Left colon (tissue), 2 donors: ENCODE results near the gene CCDC74A. TPM values are rescaled to one million over a fixed set of nuclear protein-coding genes. Genes with fewer than 3 reads are reported as not detected.
A peak's percentile ranks its signal among the peaks of the same experiment; 100 is the strongest.
"Not testable (repeated sequence)": the region's sequence is repeated elsewhere in the genome, so short reads cannot be mapped to it uniquely, and the experiment has no call there.

ENCODE experiments used
- ATAC-seq: fragments of 200-7000 bp; cut with Tn5 transposase; one replicate; pipeline ENCODE4 v1.9.1; 2020; ENCODE audit warnings: mild to moderate bottlenecking, moderate library complexity
- DNase-seq, 2 donors: peaks; one replicate each; pipeline ENCODE4 v3.0.0-alpha.2; 2020
- intact Hi-C, 2 donors: fragments of 100-400 bp; cut with DNase I in 1 of 2; cut with micrococcal nuclease in 1 of 2; formaldehyde crosslinking; loops; one replicate each; pipeline versions ENCODE4 v1.11.2 to v1.14.0; 2022; cut with DNase I, micrococcal nuclease
- long read RNA-seq: library from polyadenylated mRNA; unstranded; transcript quantifications from one replicate; pipeline ENCODE4 v2.0.0, GENCODE V29; 2021
- total RNA-seq, 2 donors: library from RNA; stranded (reverse); fragmentation: NEBNext Ultra II Directional; extraction: Animal tissue kit (Norgen Biotek cat#: 25700); gene quantifications; one replicate each; pipeline ENCODE4 v1.2.1, GENCODE V29; 2021
- donor health status: DM: no; HTN: no; CAD: no.
- donor health status: DM: yes; HTN: yes; CAD: no.

CCDC74A gene
- 1 to 10 TPM; 1.1 to 2.0 TPM for total RNA-seq
- long read RNA-seq, partial matches to known transcripts: 0 of 8 reads
- long read RNA-seq, other reads (novel, unspliced or antisense): 4 of 8 reads

DNA sequence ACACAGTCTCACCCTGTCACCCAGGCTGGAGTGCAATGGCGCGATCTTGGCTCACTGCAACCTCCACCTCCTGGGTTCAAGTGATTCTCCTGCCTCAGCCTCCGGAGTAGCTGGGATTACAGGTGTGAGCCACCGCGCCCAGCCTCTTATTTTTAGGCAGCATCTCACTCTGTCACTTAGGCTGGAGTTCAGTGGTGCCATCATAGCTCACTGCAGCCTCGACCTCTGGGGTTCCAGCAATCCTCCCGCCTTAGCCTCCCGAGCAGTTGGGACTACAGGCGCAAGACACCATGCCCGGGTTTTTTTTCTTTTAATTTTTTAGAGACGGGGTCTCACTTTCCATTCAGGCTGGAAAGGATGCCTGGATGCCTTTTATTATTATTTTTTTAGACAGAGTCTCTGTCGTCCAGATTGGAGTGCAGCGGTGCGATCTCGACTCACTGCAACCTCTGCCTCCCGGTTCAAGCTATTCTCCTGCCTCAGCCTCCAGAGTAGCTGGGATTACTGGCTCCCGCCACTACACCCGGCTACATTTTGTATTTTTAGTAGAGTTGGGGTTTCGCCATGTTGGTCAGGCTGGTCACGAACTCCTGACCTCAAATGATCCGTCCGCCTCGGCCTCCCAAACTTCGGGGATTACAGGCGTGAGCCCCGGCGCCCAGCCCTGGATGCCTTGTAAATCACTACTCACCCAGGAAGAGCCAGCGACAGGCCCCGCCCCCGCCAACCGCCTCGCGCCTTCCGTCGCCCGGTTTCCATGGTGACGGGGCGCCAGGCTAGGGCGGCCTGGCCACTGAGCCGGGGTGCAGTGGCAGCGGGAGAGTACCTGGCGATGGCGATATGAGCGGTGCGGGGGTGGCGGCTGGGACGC is at the start of gene CCDC74A:
TSS of gene CCDC74A (plus strand) at position 758 of the 871 bp plus-strand sequence. CDS start at position 841, 83 bp downstream.
- intact Hi-C loops: not testable (repeated sequence)
- ATAC-seq: peak; percentile 97
- peak; percentile 77 to 88 for DNase-seq

DNA sequence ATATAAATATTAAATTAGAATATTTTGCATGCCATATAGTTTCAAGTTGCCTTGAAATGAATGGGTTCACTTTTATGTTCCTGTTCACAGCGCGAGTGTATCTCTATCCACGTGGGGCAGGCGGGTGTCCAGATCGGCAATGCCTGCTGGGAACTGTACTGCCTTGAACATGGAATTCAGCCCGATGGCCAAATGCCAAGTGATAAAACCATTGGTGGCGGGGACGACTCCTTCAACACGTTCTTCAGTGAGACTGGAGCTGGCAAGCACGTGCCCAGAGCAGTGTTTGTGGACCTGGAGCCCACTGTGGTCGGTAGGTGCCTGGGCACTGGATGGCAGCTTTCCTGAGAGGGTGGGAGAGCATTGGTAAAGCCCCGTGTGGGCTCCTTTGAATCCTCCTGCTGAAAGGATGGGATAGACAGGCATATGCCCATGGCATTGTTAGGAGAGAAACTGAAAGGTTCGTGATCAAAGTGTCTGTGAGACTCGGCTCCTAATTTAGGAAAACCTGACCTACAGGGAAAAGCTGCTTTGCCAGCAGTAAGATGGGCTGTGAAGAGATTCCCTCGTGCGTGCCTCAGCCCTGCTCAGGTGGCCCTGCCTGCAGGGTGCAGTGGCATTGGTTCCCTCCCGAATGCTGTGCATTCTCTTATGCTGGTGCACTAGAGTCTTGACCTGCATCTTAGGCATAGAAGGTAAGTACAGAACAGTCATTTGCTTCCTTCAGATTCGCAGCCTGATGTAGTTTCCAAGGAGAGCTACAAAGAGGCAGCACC is 49.4 kb upstream of the CCDC74A start:
- intact Hi-C loops, DNase-seq, ATAC-seq: not testable (repeated sequence)

DNA sequence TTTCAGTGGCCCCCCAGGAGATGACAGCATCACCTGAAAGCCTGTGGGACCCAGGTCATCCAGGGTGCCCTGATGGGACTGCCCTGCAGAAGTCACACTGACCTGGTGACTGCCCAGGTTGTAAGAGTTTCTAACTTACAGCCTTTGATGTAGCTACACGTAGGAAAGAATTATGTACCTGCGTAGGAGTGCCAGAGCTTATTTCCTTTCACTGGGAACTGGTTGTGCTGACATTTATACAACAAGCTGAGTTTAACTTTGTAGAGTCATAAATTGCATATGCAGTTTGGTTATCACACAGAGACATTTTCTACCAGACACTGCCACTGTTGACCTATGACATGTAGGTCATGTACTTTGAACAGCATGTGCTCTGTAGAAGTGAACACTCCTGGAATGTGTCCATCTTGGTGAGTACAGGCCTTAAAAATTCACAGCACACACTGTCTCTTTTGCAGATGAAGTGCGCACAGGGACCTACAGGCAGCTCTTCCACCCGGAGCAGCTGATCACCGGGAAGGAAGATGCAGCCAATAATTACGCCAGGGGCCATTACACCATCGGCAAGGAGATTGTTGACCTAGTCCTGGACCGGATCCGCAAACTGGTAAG is 48.7 kb upstream of the CCDC74A start:
- ATAC-seq, intact Hi-C loops, DNase-seq: not testable (repeated sequence)

DNA sequence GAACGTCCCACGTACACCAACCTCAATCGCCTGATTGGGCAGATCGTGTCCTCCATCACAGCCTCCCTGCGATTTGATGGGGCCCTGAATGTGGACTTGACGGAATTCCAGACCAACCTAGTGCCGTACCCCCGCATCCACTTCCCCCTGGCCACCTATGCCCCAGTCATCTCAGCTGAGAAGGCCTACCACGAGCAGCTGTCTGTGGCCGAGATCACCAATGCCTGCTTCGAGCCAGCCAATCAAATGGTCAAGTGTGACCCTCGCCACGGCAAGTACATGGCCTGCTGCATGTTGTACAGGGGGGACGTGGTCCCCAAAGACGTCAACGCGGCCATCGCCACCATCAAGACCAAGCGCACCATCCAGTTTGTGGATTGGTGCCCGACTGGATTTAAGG is 47.3 kb upstream of the CCDC74A start:
- ATAC-seq, DNase-seq, intact Hi-C loops: not testable (repeated sequence)

DNA sequence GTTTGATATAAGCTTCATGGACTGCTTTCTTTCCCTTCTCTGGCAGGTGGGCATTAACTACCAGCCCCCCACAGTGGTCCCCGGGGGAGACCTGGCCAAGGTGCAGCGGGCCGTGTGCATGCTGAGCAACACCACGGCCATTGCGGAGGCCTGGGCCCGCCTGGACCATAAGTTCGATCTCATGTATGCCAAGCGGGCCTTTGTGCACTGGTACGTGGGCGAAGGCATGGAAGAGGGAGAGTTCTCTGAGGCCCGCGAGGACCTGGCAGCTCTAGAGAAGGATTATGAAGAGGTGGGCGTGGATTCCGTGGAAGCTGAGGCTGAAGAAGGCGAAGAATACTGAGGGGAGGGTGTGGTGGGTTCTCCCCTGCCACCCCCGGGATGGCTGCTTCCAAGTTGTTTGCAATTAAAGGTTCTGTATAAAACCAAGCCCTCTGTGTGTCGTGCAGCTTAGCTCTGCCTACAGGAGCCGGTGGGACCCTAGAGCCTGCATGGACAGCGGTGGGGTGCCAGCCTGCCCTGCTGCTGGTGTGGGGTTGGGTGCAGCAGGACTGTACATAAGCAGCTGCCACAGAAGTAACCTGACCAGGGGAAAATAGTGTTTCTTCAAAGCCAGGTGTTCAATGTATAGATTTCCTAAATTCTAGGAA is 45.1 kb upstream of the CCDC74A start:
- DNase-seq, ATAC-seq, intact Hi-C loops: not testable (repeated sequence)

DNA sequence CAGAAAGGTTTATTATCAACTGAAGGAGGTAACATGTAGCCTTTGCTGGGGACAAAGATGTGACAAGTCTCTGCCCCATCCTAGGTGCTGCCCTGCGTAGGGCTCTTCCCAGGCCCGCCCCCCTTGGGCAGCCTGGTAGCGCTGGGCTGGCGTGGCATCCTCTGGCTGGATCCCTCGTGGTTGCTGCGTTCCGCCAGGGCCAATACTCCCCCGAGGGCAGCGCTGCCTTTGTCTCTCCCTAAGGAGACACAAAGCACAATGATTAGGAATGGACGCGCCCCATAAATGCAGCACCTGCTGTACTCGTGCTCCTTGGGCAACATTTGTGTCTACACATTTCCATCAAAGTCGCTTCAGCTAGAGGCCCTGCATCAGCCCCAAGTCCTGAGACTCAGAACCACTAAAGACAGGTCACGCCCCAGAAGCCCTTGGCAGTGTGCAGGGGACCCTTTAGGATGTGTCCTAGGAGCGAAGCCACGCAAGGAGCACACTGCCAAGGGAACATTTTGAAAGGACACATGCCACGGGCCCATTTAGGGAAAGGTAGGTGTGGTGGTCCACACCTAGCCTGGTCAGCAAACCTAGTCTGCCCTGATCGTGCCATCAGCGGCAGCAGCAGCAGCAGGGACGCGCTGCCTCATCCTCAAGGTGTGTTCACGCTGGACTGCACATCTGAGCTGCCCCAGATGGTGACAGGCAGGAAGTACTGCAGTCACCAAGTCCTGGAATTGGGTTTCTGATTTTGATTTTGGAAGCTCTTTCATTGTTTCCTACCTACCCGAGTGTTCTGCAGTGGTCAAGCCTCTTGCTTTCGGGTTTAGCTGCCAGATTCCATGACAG is 43.5 kb upstream of the CCDC74A start:
- intact Hi-C loops, ATAC-seq, DNase-seq: not testable (repeated sequence)

DNA sequence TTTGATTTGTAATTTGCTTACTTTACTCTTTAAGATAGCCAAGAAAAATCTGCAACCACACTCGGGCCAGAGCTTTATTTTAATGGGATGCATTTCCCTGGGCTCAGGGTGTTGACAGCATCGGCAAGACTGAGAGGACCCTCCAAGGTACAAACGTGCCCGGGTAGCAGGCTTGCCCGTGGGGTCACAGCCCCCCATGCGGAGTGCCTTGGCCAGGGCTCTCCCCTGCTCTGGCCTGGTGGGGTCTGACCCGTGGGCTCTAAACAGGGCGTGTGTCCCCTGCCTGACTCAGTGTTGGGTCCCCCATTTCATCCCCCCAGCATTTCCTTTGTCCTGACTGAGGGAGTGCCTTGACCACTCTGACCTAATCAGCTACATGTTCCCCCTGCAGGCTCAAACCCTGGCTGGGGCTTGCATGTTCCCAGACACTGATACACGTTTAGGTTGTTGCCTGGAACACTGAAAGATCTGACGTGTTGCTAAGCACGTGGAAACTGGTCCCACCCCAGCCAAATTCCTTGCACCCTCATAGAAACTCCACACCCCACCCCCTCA is 42.7 kb upstream of the CCDC74A start:
- intact Hi-C loops, DNase-seq, ATAC-seq: not testable (repeated sequence)

DNA sequence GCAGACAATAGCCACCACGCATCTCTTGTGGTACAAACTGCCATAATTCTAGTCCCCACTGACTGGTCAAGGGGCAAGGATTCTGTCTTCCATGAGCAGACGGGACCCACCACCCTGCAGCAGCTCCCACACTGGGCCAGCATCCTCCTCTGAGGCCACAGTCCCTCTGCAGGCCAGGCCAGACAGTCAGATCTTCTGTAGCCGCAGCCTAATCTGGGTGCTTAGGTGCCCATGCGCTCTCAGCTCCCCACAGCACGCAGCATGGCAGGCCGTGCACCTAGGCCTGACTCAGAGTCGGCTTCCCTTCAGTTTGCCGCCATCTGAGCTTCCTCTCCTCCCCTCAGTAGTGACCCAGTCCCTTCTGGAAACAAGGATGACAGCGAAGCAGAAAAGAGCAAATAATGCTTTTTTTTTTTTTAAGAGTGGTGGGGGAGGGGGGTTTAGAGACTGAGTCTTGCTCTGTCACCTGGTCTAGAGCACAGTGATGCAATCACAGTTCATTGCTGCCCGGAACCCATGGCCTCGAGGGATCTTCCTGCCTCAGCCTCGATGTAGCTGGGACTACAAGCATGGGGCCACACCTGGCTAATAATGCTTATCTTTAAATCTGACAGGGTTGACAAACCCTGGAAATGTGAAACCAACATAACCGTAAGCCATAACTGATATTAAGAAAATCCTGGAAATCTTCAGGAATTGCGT is 41.3 kb upstream of the CCDC74A start:
- ATAC-seq, DNase-seq, intact Hi-C loops: not testable (repeated sequence)

DNA sequence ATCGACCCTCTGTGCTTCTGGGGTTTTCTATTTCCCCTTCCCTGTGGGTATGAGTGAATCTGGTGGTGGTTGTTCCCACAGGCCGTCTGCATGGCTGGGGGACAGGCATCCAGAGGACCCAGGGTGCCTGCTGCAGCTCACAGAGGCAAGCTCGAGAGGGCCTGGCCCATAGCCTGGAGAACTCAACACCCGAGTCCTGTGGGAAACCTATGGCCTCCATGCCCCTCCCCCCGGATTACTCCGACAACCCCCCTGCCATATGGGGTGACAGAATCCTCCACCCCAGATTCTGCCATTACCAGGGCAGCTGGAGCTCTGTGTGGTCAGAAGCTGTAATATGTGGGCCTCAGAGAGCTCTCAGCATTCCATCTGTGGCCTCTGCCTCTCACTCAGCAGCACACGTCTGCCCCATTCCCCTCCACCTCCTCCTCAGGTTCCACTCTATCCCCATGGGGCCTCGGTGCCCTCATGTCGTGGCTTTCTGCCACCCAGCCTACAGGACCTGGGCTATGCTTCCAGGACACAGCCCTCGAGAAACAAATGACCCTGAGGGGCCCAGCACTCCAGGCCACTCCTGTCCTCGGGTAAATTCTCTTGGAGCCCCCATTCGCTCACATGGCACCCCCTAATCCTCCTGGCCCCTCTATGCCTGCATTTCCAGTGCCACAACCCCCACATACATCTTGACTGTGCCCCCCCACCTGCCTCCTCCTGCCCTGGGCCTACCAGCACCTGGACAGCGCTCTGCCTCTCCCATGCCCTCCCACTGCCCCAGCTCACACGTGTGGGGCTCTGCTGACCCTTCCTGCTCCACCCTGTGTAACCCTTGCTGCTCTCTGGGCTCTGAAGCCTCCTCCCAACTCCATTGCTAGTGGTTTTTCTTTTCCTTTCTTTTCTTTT is 39.1 kb upstream of the CCDC74A start:
- DNase-seq (no peak), ATAC-seq (no peak)
- intact Hi-C loops: no loop called here

DNA sequence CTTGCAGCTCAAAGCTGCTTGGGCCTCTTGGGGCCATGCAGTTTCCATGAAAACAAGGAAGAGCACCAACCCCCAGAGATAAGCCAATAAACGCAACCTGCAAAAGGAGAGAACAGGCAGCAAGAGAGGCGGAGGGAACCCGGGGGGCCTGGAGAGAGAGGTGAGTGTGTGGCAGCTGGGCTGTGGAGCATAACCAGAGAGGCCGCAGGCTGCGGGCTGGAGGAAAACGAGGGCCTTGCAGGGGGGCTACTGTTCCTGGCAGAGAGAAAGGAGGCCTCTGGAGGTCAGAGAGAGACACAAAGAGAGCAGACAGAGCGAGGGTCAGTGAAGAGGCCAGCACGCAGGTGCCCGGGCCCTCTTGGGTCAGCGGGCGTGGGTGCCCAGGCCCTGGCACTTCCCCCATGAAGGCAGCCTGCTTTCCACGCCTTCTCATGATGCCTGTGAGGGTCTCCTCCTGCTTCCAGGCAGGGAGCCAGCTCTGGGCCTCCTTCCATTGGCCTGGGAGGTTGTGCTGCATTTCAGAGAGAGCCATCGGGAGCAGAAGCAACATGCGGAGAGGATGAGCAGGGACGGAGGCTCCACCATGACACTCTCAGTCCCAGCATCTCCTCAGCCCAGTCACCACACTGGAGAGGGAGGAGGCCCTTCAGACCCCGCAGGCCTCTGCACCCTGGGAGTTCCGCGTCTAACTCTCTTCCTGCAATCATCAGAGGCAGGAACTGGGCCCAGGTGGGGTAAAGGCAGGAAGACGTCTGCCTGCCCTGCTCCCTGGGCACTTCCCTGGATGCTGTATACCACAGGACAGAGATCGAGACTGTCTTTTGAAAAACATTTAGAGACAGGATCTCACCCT is 36.8 kb upstream of the CCDC74A start:
- intact Hi-C loops, ATAC-seq: not testable (repeated sequence)
- DNase-seq: peak; percentile 32 to 33

DNA sequence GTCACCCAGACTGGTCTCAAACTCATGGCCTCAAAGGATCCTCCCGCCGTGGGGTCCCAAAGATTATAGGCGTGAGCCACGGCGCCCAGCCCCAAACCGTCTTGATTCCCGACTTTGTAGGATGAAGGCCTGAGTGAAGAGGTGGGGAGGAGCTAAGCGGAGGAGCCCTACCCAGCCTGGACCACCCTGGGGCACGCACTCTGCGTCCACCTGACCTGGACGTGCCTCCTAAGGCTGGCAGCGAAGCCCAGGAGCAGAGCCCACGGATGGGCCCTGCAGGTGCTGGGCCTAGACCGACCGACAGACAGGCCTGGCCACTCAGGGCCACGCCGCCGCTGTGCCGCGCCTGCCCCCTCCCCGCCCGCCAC is 36.2 kb upstream of the CCDC74A start:
- DNase-seq: peak in 1 of 2 donors; percentile 24
- intact Hi-C loops: not testable (repeated sequence)
- peak; percentile 26 for ATAC-seq

DNA sequence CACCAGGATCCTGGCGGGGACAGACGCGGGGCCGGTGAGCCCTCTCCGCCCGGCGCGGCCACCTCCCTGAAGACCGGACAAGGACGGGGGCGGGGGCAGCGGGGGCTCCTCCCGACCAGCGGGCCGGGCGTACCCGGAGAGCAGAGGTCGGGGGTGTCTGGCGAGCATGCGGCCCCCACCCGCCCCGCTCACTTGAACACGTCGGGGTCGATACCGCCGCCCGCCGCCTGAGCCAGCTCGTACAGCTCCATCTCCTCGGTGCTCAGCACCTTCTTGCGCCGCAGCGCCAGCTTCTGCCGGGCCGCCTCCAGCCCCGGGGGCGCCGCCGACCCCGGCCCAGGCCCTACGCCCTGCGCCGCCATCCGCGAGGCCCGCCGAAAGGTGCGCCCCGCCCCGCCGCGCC is 35.7 kb upstream of the CCDC74A start, which contains the start of gene MZT2A:
TSS of gene MZT2A (minus strand) at position 383 of the 403 bp plus-strand sequence. CDS start at position 362, 21 bp downstream.
- ATAC-seq: peak; percentile 2
- DNase-seq: peak in 1 of 2 donors; percentile 38
- intact Hi-C loops: not testable (repeated sequence)

DNA sequence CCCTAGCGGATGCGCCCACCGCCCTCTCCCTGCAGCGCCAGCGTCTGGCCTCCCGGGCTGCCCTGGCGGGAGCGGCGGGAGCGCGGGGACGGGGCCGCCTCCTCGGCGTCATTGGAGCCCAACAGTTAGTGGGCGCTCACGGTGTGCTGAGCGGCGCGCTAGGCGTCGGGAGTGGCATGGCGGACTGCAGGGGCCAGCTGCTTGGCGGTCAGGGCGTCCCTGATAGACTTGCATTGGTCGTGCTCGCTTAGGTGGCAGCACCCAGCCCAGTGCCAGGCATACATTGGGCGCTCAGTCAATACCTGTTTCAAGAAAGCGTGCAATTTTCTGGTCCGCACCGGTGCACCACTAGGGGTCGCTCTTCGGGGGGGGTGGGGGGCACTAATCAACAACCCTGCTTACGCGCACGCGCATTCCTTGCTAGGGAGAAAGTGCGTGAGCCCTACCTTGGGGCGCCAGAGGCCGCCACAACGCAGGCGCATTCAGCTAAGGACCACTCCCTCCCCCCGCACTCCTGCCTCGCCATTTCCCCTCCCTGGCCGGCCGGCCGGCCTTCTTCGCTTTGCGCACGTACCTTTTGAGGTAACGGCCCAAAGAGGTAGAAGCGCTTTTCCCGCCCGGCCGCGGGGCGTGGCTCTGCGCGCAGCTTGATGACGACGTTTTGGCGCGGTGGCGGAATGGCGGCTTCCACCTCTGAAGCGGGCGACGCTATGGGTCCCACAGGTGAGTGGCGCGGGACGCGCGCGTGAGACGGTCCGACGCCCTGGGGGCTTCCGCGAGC is 35.1 kb upstream of the CCDC74A start:
- peak; percentile 95 to 96 for DNase-seq
- ATAC-seq: peak; percentile 87
- intact Hi-C loops: no loop called here
